Esophagus mucosa (tissue), 1 donor: ENCODE results near the gene B4GALNT3. TPM values are rescaled to one million over a fixed set of nuclear protein-coding genes. Genes with fewer than 3 reads are reported as not detected.

Source experiments
- ATAC-seq: fragments of 200-7000 bp; cut with Tn5 transposase; one replicate; pipeline ENCODE4 v1.9.1; 2020
- total RNA-seq: library from RNA; stranded (reverse); gene quantifications from one replicate; pipeline ENCODE4 v1.2.4, GENCODE V29; 2023
- donor health status: DM: yes; HTN: yes; CAD: no.

The B4GALNT3 gene
- total RNA-seq, 1 donor from 2014 or later: 25.9 TPM

DNA sequence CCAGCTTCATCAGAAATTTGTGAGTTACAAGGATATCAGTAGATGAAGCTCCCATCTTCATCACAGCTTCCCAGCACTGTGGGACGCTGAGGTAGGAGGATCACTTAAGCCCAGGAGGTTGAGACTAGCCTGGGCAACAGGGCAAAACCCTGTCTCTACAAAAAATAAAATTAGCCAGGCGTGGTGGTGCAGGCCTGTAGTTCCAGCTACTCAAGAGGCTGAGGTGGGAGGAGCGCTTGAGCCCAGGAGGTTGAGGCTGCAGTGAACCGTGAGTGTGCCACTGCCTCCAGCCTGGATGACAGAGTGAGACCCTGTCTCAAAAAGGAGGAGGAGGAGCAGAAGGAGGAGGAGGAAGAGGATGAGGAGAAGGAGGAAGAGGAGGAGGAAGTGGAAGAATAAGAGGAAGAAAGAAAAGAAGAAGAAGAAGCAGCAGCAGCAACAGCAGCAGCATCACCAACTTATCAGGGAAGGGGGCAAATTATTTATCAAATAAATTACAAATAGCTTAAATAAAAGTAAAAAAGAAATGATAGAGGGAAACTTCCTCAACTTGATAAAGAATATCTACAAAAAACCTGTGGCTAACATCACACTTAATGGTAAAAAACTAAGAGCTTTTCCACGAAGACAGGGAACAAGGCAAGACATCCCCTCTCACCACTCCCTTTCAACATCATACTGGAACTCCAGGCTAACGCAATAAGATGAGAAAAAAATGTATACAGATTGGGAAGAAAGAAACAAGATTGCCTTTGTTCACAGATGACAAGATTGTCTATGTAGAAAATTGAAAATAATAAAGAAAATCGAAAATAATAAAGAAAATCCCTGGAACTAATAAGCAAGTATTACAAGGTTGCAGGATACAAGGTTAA lies 133.9 kb downstream of the B4GALNT3 start:
- no peak for ATAC-seq

DNA sequence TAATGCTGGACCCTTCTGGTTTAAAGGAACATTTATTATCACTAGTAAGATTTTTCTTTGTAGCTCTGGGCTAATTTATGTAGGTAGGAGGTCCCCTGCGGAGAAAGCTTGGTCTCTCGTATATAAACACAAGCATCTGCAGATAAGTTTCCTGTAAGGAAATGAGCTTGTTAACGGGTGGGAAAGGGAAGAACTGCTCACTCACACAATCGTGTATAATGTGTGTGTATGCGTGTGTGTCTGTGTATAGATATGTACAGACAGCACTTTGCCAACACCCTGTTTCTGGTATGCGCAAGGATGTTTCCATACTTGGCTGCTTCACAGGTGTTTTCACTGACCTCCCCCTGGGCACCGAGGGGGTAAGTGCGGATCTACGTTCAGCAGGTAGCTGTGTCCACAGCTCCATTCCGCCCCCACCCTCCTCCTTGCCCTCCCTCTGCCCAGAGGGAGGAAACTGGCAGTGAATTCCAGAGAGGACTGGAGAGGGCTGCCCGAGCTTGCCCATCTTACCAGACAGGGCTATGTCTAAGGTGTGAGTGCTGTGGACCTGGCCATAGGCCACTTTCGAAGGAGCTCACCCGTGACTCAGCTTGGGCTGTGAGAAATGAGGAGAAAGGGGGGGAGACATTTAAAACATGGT lies 138.3 kb downstream of the B4GALNT3 start:
- ATAC-seq: peak; percentile 86

DNA sequence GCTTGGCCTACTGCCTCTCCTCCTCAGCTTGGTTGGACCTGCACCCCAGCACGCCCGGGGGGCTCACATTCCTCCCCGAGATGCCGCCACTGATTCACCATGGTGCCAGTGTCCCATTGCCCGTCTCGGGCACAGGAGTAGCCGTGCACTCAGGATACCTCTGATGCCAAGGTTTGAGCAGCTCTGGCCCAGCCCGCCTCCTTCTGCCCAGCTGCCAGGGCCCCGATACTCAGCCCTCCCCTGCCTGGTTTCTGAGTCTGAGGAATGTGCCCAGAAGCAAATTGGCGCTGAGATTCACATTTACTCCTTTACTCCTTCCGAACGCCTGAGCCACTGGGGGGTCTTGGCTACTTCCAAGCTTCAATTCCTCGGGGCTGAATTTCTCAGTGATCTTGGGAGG lies 140.0 kb downstream of the B4GALNT3 start:
- ATAC-seq: peak; percentile 46

DNA sequence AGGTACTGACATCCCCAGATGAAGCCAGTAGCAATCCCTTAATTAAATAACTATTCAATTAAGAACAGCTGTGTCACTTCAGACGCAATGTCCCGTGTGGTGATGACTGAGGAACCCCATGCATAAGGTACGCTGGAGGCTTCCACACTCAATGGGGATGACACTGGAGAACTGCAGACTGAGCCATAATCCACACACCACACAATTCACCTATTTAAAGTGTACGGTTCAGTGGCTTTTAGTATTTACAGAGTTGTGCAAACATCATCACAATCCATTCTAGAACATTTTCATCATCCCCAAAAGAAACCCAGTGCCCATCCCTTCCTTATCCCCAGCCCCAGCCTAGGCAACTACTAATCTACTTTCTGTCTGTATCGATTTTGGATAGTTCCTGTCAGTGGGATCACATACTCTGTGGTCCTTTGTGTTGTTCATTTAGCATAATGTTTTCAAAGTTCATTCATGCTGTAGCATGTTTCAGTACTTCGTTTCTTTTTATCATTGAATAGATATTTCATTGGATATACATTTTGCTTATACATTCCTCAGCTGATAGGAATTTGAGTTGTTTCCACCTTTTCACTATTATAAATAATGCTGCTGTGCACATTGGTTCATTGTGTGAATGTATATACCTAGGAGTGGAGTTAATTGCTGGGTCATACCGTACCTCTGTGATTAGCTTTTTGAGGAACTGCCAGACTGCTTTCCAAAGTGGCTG lies 142.4 kb downstream of the B4GALNT3 start:
- ATAC-seq: peak; percentile 72

DNA sequence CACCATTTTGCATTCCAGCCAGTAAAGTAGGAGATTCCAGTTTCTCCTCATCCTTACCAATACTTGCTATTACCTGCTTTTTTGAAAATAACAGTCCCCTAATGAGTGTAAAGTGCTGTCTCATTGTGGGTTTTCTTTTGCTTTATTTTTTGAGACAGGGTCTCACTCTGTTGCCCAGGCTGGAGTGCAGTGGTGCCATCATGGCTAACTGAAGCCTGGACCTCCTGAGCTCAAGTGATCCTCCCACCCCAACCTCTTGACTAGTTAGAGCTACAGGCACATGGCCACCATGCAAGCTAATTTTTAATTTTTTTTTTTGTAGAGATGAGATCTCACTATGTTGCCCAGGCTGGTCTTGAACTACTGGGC lies 142.9 kb downstream of the B4GALNT3 start:
- no peak for ATAC-seq

DNA sequence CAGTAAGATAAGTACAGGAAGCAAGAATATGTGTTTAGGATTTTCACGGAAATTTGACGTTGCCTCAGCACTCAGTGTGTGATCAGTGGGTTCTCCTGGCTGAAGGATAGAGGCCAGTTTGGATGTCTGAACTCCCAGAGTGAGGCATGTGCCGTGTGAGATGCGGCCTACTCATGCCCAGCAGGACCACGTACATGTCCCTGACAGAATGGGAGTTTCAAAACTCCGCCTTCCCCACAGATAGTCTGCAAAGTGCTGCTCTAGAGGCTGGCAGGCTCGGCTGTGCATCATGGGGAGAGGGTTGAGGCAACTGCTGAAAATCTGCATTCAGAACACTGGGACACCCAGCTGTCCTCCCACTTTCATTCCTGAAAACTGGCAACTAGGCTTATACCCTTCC lies 145.2 kb downstream of the B4GALNT3 start:
- no peak for ATAC-seq

DNA sequence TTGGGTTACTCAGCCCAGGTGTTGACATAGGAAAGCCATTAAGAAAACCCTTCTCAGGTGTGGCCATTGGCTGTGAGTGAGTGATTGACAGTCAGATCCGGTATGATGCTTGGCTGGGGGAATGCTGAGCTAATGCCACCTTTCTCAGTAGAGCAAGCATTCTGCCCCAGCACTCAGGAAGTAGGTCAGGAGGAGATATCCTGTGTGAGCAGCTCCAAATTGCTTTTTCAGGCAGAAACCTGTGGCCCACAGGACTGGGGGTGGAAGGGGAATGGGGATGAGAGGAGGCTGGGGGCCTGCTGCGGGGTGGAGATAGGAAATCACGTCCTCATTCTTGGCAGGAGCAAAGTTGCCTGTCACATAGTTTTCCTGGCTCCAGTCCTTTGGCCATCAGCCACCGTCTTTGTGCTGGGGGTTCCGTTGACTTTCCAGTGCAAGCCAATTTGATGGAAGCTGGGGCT lies 147.8 kb downstream of the B4GALNT3 start:
- ATAC-seq: peak; percentile 94

DNA sequence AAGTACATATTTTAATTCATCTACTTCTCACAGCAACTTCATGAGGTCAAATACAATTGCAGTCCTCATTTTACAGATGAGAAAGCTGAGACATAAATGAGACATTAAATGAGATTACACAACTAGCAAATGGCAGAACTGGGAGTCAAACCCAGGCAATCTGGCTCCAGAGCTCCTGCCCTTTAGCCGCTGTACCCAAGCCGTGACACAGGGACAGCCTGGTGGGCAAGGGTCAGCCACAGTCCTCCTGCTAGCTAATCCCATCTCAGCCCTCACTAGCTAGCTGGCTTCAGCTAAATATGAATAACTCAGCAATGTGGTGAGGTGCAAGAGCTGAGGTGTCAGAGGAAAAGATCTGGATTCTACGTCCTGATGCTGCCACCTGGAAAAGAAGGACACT lies 148.7 kb downstream of the B4GALNT3 start:
- no peak for ATAC-seq

DNA sequence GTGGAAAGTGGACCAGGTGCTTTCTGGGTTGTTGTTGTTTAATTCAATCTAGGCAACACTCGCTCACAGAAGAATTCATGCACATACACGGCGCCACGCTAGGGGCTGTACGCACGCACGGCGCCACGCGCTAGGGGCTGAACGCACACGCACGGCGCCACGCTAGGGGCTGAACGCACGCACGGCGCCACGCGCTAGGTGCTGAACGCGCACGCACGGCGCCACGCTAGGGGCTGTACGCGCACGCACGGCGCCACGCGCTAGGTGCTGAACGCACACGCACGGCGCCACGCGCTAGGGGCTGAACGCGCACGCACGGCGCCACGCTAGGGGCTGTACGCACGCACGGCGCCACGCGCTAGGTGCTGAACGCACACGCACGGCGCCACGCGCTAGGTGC lies 149.2 kb downstream of the B4GALNT3 start:
- no peak for ATAC-seq

DNA sequence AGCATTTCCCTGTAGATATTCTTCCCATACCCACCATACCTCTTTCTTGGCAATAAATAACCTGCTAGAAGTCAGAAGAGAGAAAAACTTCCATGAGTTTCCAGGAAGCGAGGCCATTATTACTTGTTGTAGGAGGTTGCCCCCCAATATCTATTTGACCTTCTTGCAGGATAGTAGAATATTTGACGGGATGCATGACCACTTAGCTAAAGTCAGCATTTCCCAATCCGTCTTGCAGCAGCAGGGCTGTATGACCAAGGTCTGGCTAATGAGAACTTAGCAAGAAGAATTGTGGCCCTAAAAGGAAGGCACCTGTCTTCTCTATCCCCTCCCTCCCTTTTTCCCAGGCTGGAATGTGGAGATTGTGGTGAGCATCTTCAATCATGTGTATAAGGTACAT lies 152.0 kb downstream of the B4GALNT3 start:
- no peak for ATAC-seq

DNA sequence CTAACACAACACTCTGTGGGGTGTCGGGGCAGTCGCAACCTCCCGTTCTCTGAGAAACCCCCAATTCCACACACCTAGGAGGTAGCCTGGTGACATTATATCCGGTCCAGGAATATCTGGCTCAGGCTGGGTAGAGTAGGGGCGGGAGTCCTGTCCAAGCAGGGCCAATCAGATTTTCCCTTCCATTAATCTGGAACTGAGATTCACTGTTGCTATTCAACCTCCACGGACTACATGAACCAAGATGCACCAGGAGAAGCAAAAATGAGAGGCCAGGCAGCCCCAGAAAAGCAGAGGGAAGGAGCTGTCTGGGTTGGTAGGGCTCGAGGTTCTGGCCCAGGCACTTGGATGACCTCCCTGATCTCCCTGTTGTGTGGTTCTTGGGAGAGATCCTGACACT lies 152.6 kb downstream of the B4GALNT3 start:
- ATAC-seq: no peak

DNA sequence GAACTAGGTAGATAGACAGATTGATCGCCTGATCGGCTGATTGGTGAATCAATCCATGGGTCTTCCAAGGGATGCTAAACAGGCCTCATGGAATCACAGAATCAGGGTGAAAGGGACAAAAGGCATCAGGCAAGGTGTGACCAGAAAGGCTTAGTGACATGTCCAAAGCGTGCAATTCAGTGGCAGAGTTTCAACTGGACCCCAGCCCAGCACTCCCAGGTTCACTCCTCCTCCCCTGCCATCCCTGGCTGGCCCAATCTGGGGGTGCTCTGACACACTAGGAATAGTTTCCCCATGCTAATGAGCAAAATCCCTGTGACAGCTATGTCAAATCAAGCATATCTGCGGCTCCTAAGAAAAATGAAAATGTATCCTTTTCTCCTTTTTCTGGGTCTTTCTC lies 153.1 kb downstream of the B4GALNT3 start:
- no peak for ATAC-seq

Other genes with a start within 250 kb of the B4GALNT3 start
- gene SLC6A12, start 245.8 kb upstream of the B4GALNT3 start, total RNA-seq: 0.12 TPM
- not detected for gene SLC6A13, start 197.1 kb upstream of the B4GALNT3 start, total RNA-seq
- gene KDM5A, start 70.6 kb upstream of the B4GALNT3 start, total RNA-seq: 42.6 TPM
- 5.9 TPM for gene CCDC77, start 58.3 kb upstream of the B4GALNT3 start, total RNA-seq
- 2.9 TPM for gene NINJ2, start 203.5 kb downstream of the B4GALNT3 start, total RNA-seq